ENCODE data around the gene ACP2. TPM values are rescaled to one million over a fixed set of nuclear protein-coding genes. Genes with fewer than 3 reads are reported as not detected.

ACP2 gene
- total RNA-seq, 1 donor from 2014 or later = 41.7 TPM

- H3K9me3 Mint-ChIP-seq = no peaks in the 10 kb centered on the region
- TF ChIP-seq CTCF (conservative IDR thresholded peaks at IDR 0.05) = no peak
Observed at GRCh38 chr11:47271961-47272661, 23.5 kb upstream of the ACP2 start.

GRCh38 chr11:47271328-47271727 lies 22.7 kb upstream of the ACP2 start:
- TF ChIP-seq CTCF (conservative IDR thresholded peaks at IDR 0.05) = no peak
- peaks cover 2% of the 10 kb centered on the region for H3K27me3 Mint-ChIP-seq (ENCODE audit: low read depth)
- no peaks in the 10 kb centered on the region for H3K9me3 Mint-ChIP-seq
- no peak overlapping the region for H3K27ac Mint-ChIP-seq (ENCODE audit: unreplicated experiment)
- DNase-seq (ENCODE audit: low read depth, low spot score) = no peak
- H3K4me1 Mint-ChIP-seq = peaks cover 45% of the 10 kb centered on the region
- H3K4me3 Mint-ChIP-seq = peak overlapping the region; percentile 88
- H3K36me3 Mint-ChIP-seq (ENCODE audit: low read depth) = peaks cover 1% of the 10 kb centered on the region

More at GRCh38 chr11:47271961-47272661, 23.5 kb upstream of the ACP2 start:
- Mint-ChIP-seq H3K36me3 (ENCODE audit: low read depth) (peaks cover 5% of the 10 kb centered on the region), H3K27ac (ENCODE audit: unreplicated experiment) (no peak overlapping the region), H3K27me3 (ENCODE audit: low read depth) (peaks cover 2% of the 10 kb centered on the region), H3K4me1 (peaks cover 45% of the 10 kb centered on the region), H3K4me3 (peak overlapping the region; percentile 88)
- no peak for DNase-seq (ENCODE audit: low read depth, low spot score)

GRCh38 chr11:47270331-47271271 lies 22.0 kb upstream of the ACP2 start:
- Mint-ChIP-seq H3K27ac (ENCODE audit: unreplicated experiment) (no peak overlapping the region), H3K36me3 (ENCODE audit: low read depth) (no peaks in the 10 kb centered on the region), H3K27me3 (ENCODE audit: low read depth) (peaks cover 2% of the 10 kb centered on the region), H3K4me3 (peak overlapping the region; percentile 88), H3K9me3 (no peaks in the 10 kb centered on the region), H3K4me1 (peaks cover 45% of the 10 kb centered on the region)
- no peak for TF ChIP-seq CTCF (conservative IDR thresholded peaks at IDR 0.05)
- DNase-seq (ENCODE audit: low read depth, low spot score) = no peak

GRCh38 chr11:47269829-47270305 lies 21.3 kb upstream of the ACP2 start, which contains the start of gene MADD:
Gene MADD (plus strand): TSS chr11:47270133.
- no peaks in the 10 kb centered on the region for H3K36me3 Mint-ChIP-seq (ENCODE audit: low read depth)
- H3K4me3 Mint-ChIP-seq = peak within 1 kb of the TSS; percentile 98
- peak; percentile 71 for DNase-seq (ENCODE audit: low read depth, low spot score)
- H3K27me3 Mint-ChIP-seq (ENCODE audit: low read depth) = peaks cover 2% of the 10 kb centered on the region
- peaks cover 50% of the 10 kb centered on the region for H3K4me1 Mint-ChIP-seq
- TF ChIP-seq CTCF (conservative IDR thresholded peaks at IDR 0.05) = no peak
- H3K27ac Mint-ChIP-seq (ENCODE audit: unreplicated experiment) = peak within 1 kb of the TSS; percentile 98
- H3K9me3 Mint-ChIP-seq = no peaks in the 10 kb centered on the region

- Mint-ChIP-seq H3K27me3 (ENCODE audit: low read depth) (peaks cover 2% of the 10 kb centered on the region), H3K4me3 (peak overlapping the region; percentile 98), H3K9me3 (no peaks in the 10 kb centered on the region), H3K36me3 (ENCODE audit: low read depth) (no peaks in the 10 kb centered on the region), H3K27ac (ENCODE audit: unreplicated experiment) (peak overlapping the region; percentile 98), H3K4me1 (peaks cover 51% of the 10 kb centered on the region)
- peak; percentile 82 for DNase-seq (ENCODE audit: low read depth, low spot score)
- TF ChIP-seq CTCF (conservative IDR thresholded peaks at IDR 0.05) = peak; percentile 23
Observed at GRCh38 chr11:47269002-47269828, 20.6 kb upstream of the ACP2 start.

All from neural crest cell (in vitro differentiated cells).